HTERT RPE-1 (cell line): ENCODE measurements around the gene IPP.
"Not testable (repeated sequence)": the region's sequence is repeated elsewhere in the genome, so short reads cannot be mapped to it uniquely, and the experiment has no call there.

Experiments
- in situ Hi-C: fragments of 300-500 bp; cut with MboI; formaldehyde crosslinking; loops from 4 replicates; pipeline ENCODE4 v1.14.3; 2020; ENCODE audit warnings: low sequenced_read_pairs

The IPP gene

GRCh38 chr1:45750298-45751038 lies at the start of gene IPP:
IPP (minus strand) TSS chr1:45750653; CDS start chr1:45746411, 4,242 bp downstream.
- in situ Hi-C loops, result no loop called here

- in situ Hi-C loops, result no loop called here
These were observed 46.5 kb upstream of the IPP start for GRCh38 chr1:45796946-45797345.

DNA sequence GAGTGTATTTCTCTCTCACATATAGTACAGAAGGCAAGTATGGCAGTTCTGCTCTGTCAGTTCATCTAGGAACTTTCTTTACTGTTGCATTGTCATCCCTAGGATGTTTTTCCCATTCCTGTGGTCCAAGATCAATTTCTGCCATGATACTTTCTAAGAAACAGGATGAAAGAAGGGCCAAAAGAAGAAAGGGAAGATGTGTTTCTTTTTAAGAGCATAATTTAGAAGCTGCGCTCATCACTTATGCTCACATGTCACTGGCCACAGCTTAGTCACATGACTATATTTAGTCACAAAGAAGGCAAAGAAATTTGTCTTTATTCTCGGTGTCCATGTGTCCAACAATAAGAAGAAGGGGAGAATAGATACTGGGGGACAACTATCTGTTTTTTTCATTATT lies 45.9 kb upstream of the IPP start:
- in situ Hi-C loops, result no loop called here

DNA sequence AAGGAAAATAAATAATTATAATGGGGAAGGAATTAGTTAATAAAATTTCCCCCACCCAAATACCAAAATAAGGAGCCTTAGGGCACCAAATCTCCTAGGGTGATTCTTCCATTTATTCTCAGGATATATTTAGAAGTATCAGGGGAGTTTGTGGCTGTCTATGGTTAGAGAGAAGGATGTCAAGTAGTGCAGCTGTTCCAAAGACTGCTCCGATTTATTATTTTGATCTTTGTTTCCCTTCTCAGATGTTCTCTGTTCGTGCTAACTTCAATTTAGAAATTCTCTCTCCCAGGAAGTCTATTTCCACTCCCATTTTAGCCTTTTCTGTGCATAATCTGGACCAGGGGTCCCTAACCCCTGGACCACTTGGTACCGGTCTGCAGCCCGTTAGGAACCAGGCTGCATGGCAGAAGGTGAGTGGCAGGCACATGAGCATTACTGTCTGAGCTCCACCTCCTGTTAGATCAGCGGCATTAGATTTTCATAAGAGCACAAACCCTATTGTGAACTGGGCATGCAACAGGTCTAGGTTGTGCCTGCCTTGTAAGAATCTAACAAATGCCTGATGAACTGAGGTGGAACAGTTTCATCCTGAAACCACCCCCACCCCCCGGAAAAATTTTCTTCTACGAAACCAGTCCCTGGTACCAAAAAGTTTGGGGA lies 43.6 kb upstream of the IPP start:
- in situ Hi-C loops, result no loop called here

DNA sequence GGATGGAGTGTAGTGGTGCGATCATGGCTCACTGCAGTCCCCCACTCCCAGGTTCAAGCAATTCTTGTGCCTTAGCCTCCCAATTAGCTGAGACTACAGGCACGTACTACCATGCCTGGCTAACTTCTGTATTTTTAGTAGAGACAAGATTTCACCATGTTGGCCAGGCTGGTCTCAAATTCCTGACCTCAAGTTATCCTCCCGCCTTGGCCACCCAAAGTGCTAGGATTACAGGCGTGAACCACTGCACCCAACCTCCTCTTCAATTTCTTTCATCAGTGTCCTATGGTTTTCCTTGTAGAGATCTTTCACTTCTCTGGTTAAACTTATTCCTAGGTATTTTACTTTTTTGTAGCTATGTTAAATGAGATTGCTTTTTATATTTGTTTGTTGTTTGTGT lies 42.3 kb upstream of the IPP start:
- in situ Hi-C loops, result no loop called here

DNA sequence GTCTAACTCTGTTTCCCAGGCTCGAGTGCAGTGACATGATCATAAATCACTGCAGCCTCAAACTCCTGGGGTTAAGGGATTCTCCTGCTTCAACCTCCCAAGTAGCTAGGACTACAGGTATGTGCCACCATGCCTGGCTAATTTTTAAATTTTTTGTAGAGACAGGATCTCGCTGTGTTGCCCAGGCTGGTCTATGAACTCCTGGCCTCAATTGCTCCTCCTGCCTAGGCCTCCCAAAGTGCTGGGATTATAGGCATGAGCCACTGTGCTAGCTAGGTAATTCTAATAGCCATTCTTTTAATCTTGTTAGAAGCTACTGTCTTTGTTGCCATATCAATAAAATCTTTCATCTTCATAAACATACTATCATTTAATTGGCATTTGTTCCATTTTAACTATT lies 39.1 kb upstream of the IPP start:
- in situ Hi-C loops, result no loop called here

GRCh38 chr1:45787905-45788304 lies 37.5 kb upstream of the IPP start:
- in situ Hi-C loops, result no loop called here

- in situ Hi-C loops, result no loop called here
These were observed 35.1 kb upstream of the IPP start for GRCh38 chr1:45785583-45785982.

DNA sequence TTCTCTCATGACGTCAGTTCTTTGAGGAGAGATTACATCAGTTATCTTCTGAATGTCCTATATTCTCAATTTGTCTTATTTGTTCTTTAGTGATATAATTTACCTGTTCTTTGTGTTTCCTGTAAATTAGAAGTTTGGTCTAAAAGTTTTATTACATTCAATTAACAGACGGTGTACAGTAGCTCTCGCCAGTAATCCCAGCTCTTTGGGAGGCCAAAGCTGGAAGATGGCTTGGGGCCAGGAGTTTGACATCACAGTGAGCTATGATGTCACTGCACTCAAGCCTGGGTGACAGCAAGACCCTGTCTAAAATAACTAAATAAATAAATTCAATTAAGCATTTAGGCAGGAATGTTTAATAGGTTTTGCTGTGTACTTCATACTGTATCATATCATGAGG lies 25.3 kb upstream of the IPP start:
- in situ Hi-C loops, result no loop called here

DNA sequence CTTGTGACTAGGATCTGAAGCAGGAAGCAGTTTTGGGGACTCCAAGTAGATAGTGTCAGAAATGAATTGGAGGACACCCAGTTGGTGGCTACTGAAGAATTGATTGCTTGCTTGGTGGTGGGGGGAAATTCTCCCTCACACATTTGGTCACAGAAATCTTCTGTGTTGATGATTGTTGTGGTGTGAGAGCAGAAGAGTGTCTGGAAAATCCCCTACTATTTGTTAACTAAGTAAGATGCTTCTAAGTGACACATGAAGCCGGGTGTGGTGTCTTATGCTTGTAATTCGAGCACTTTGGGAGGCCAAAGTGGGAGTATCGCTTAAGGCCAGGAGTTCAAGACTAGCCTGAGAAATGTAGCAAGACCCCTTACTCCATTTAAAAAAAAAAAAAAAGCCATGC lies 22.5 kb upstream of the IPP start:
- in situ Hi-C loops, result no loop called here

DNA sequence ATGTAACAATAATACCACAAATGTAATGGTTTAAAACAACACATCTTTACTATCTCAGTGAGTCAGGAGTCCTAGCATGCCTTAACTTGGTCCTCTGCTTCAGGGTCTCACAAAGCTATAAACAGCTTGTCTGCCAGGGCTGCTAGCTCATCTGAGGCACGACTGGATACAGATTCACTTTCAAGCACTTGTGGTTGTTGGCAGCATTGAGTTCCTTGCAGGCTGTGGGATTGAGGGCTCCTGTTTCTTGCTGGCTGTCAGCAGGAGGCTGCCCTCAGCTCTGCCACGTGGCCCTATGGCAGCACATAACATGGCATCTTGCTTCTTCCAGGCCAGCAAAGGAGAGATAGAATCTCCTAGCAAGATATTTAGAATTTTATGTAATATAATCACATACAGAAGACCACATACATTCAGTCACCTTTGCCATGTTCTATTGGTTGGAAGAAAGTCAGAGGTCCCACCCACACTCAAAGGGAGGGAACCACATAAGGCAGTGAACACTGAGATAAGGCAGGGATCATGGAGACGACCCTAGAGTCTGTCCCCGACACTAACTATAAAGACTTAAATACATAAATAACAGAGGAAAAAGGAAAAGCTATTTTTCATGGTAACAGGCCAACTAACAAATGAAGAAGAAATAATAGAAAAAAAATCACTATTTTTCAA lies 18.9 kb upstream of the IPP start:
- in situ Hi-C loops, result no loop called here

- in situ Hi-C loops, result no loop called here
These were observed 16.6 kb upstream of the IPP start for GRCh38 chr1:45767035-45767434.

GRCh38 chr1:45765999-45766792 lies 15.7 kb upstream of the IPP start:
- in situ Hi-C loops, result no loop called here

GRCh38 chr1:45762291-45762690 lies 11.8 kb upstream of the IPP start:
- in situ Hi-C loops, result no loop called here

GRCh38 chr1:45755697-45756096 lies 5.2 kb upstream of the IPP start:
- in situ Hi-C loops, result no loop called here

DNA sequence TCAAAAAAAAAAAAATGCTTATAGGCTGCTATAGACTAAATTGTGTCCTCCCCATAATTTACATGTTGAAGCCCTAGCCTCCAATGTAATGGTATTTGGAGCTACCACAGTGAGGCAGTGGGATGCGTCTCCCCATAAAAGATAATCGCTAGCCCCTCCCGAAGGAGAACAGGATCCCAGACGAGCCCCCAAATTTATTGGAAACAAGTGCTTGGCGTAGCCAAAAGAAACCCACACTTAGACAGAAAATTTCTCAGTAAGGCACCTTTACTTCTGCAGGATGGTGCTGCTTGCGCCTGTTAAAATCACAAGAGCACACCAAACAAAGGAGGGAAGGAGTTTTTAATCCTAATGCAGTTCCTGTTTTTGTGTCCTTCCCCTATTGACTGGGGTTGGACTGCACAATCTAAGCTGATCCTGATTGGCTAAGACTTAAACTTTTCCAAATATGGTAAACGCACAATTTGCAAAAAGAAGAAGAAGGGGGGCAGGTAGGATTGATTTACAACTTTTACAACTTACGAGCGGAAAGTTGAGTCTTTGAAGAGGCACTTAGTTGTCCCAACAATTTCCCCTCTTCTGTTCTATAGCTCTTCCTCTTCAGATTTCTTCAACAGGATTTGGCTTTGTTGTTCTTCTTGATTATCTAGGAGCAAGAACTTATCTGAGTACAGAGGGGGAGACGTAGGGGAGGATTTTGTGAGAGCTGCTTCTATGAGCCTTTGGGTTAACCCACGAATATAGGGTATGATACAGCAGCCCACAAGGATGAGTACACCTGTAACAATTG lies 3.0 kb upstream of the IPP start:
- in situ Hi-C loops, result no loop called here

DNA sequence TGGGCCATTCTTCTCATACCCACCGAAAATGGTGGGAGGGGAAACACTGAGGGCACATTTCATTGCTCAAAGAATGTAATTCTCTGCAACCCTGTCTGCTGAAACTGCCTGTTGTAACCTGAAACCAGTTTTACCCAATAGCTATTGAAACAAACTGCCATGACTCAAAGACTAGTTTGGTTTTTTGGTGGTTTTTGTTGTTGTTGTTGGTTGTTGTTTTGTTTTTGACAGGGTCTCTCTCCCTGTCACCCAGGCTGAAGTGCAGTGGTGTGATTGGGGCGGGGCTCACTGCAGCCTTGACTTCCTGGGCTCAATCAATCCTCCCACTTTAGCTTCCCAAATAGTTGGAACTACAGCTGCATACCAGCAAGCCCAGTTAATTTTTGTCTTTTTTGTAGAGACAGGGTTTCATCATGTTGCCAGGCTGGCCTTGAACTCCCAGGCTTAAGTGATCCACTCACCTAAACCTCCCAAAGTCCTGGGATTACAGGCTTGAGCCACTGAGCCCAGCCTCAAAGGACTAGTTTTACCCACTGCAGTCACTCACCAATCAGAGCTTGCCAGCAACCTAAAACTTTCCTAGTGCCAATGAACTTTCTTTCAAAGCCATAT lies 2.1 kb upstream of the IPP start:
- in situ Hi-C loops, result no loop called here

GRCh38 chr1:45752014-45752413 lies 1.6 kb upstream of the IPP start:
- in situ Hi-C loops, result no loop called here

GRCh38 chr1:45751039-45751838 lies 786 bp upstream of the IPP start:
- in situ Hi-C loops, result not testable (repeated sequence)
